T-helper 1 cell (primary cell): ENCODE measurements around the gene OVCA2.

Experiments used
- DNase-seq, 5 donors: peaks; one replicate each; pipeline ENCODE4 v3.0.0-alpha.2; 2012 to 2020

Gene OVCA2

GRCh38 chr17:2054512-2055291 is 12.9 kb downstream of the OVCA2 start, which contains the start of gene HIC1:
Gene HIC1 (plus strand): TSS chr17:2055103. CDS start chr17:2056691, 1,588 bp downstream.
- DNase-seq = peak; percentile 53 to 76 (median 66)

- DNase-seq = peak in 2 of 5 donors; percentile 21 to 41
These were observed 13.7 kb downstream of the OVCA2 start for GRCh38 chr17:2055292-2056205.

- DNase-seq = peak in 3 of 5 donors; percentile 40 to 69 (median 46)
These were observed 14.7 kb downstream of the OVCA2 start for GRCh38 chr17:2056206-2057174.

GRCh38 chr17:2057175-2057759 is 15.4 kb downstream of the OVCA2 start:
- DNase-seq = no peak

- DNase-seq = no peak
These were observed 16.2 kb downstream of the OVCA2 start for GRCh38 chr17:2057760-2058585.

GRCh38 chr17:2058586-2059546 is 17.0 kb downstream of the OVCA2 start:
- peak in 4 of 5 donors; percentile 57 to 69 (median 61) for DNase-seq

- DNase-seq = no peak
These were observed 17.9 kb downstream of the OVCA2 start for GRCh38 chr17:2059547-2060384.

- DNase-seq = no peak
These were observed 18.5 kb downstream of the OVCA2 start for GRCh38 chr17:2060385-2060658.

GRCh38 chr17:2060681-2061440 is 19.0 kb downstream of the OVCA2 start:
- DNase-seq = no peak

GRCh38 chr17:2061441-2061958 is 19.7 kb downstream of the OVCA2 start:
- DNase-seq = no peak

GRCh38 chr17:2062571-2063183 is 20.9 kb downstream of the OVCA2 start:
- no peak for DNase-seq

GRCh38 chr17:2063261-2064146 is 21.7 kb downstream of the OVCA2 start:
- DNase-seq = no peak

GRCh38 chr17:2064147-2064489 is 22.3 kb downstream of the OVCA2 start:
- no peak for DNase-seq

GRCh38 chr17:2064520-2064971 is 22.7 kb downstream of the OVCA2 start:
- no peak for DNase-seq

- DNase-seq = peak in 1 of 5 donors; percentile 50
These were observed 23.4 kb downstream of the OVCA2 start for GRCh38 chr17:2064980-2065785.
